GM18505 (cell line): ENCODE results near the gene LIMK2.

ENCODE experiments used
- ATAC-seq: cut with Tn5 transposase; IDR thresholded peaks from one replicate; pipeline ENCODE4 v1.9.1; 2021; ENCODE audit not compliant: unreplicated experiment
- POLR2A ChIP-seq: IDR thresholded peaks from 4 replicates; pipeline ENCODE4 v1.6.1; 2011; ENCODE audit warnings: borderline replicate concordance; ENCODE audit not compliant: insufficient read depth, insufficient read length; ENCODE audit errors: extremely low read depth

LIMK2 gene

DNA sequence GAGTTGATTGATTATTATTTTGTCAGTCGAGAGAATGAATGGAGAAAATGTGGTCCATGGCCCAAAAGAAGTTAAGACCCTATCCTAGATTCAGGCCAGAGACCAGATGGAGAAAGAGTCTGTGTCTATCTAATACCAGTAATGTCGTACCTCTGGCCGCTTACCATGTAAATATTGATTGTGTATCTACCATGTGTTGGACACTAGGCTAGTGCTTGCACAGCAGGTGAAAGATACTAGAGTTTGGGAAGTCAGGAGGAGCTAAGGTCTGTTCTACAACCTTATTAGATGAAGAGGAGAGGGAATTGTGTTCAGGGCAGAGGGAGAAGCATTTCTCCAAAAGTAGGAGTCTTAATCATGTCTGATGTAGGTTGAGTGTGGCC, 48.4 kb downstream of the LIMK2 start:
- TF ChIP-seq POLR2A, result no peak
- ATAC-seq, result no peak

DNA sequence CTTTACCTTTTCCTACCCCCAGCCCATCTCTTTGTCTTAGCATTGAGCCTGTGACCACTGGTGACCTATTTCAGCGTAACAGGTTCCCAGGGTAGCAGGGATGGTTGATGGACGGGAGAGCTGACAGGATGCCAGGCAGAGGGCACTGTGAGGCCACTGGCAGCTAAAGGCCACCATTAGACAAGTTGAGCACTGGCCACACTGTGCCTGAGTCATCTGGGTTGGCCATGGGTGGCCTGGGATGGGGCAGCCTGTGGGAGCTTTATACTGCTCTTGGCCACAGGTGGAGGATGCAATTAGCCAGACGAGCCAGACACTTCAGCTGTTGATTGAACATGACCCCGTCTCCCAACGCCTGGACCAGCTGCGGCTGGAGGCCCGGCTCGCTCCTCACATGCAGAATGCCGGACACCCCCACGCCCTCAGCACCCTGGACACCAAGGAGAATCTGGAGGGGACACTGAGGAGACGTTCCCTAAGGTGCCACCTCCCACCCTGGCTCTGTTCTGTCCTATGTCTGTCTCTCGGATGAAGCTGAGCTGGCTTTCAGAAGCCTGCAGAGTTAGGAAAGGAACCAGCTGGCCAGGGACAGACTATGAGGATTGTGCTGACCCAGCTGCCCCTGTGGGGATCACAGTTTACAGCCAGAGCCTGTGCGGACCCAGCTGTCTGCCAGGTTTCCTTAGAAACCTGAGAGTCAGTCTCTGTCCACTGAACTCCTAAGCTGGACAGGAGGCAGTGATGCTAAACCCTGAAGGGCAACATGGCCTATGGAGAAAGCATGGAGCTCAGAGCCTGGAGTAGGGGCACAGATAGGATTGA, 50.4 kb downstream of the LIMK2 start:
- no peak for TF ChIP-seq POLR2A
- no peak for ATAC-seq

DNA sequence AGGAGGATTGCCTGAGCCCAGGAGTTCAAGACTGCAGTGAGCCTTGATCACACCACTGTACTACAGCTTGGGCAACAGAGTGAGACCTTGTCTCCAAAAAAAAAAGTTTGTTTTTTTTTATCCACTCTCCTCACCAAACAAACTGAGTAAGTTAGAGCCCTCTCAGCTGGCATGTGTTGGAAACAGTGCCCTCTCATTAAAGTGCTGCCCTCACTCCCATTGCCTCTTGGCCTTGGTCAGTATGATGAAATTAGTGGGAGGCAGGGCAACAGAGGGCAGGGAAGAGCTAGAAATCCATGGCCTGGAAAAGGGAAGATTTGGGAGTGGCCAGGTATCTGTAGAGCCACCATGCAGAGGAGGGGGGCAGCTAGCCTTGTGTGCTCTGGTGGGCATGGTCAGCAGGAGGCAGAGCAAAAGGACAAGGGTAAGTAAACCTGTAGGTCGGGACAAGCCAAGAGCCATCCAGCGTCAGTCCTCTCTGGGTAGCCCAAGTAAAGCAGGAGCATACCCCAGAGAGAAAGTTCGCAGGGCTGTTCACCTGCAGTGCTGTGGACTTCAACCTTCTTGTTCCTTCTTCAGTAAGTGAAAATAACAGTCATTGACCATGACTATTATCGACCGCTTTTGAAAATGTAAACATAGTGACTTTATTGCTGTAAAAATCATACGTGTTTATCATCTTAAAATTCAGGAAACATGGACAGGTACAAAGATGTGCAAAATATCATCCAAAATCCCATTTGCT, 52.0 kb downstream of the LIMK2 start:
- no peak for TF ChIP-seq POLR2A
- no peak for ATAC-seq

DNA sequence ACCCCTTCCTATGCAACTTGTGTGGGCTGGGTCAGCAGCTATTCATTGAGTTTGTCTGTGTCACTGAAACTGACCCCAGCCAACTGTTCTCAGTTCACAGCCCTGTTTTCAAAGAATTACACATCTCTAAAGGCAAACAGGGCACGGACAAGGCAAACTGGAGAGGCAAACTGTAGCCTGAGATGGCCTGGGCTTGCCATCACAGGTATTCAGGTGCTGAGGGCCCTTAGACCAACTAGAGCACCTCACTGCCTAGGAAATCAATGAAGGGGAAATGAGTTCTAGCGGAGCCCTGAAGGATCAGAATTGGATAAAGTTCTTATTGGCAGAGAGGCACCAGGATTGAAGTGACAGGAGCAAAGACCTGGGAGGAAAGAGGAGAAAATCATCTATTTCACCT, 56.2 kb downstream of the LIMK2 start:
- no peak for TF ChIP-seq POLR2A
- ATAC-seq, result no peak

DNA sequence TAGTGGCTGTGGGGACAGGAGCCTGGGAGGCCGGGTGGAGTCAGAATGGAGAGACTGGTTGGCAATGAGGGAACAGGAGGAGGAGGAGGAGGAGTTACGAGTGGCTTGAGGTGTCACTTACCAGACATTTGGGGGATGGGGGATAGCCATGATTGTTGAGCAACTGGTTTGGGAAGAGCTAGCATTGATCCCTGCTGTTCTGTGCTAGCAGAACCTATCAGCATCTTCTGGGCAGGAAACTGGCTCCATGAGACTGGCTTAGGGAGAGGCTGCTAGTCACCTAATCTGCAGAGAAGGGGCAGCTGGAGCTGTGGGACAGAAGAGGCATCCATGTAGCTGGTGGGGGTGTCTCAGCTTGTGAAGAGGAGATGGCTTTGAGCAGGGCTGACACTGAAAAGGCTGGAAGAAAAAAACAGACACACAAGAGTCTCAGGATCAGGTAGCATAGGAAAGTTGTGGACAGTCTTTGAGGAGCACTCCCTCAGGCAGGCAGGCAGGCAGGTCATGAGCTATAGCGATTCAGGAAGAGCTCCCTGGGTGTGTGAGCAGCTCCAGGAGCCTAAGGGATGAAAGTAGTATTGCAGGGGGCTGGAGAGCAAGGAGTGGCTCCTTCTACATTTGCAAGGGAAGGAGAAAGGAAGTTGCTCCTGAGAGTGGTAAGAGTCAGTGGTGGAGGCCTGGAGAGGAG, 57.9 kb downstream of the LIMK2 start:
- no peak for TF ChIP-seq POLR2A
- no peak for ATAC-seq

DNA sequence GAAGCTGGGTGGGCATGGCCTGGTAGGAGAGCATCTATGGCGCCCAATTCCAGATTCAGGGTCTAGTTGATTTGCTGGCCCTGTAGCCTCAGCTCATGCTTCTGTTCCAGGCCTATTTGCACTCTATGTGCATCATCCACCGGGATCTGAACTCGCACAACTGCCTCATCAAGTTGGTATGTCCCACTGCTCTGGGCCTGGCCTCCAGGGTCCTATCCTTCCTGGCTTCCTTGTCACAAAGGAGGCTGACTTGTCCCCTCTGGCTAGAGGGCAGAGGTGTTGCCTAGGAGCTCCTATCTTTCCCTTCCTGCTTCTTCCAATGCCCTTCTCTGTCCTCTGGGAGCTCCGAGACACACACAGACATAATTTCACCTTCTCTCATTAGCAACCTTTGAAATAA, 58.9 kb downstream of the LIMK2 start:
- no peak for TF ChIP-seq POLR2A
- no peak for ATAC-seq

DNA sequence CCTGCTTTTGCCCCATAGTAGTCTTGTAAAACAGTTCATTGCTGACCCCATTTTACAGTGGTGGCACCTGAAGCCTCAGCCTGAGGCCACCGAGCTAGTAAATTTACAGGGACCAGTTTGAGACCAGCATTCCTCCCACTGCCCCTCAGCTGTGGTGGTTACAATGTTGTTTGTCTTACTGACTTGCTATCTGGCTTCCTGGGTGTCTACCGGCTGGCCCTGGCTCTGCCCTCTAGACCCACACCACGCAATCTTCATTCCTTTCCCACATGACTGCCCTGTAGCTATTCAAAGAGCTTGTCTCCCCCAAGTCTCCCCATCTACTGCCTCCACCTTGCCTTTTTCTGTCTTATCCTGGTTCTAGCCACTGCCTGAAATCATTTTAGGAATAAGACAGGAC, 59.4 kb downstream of the LIMK2 start:
- no peak for TF ChIP-seq POLR2A

DNA sequence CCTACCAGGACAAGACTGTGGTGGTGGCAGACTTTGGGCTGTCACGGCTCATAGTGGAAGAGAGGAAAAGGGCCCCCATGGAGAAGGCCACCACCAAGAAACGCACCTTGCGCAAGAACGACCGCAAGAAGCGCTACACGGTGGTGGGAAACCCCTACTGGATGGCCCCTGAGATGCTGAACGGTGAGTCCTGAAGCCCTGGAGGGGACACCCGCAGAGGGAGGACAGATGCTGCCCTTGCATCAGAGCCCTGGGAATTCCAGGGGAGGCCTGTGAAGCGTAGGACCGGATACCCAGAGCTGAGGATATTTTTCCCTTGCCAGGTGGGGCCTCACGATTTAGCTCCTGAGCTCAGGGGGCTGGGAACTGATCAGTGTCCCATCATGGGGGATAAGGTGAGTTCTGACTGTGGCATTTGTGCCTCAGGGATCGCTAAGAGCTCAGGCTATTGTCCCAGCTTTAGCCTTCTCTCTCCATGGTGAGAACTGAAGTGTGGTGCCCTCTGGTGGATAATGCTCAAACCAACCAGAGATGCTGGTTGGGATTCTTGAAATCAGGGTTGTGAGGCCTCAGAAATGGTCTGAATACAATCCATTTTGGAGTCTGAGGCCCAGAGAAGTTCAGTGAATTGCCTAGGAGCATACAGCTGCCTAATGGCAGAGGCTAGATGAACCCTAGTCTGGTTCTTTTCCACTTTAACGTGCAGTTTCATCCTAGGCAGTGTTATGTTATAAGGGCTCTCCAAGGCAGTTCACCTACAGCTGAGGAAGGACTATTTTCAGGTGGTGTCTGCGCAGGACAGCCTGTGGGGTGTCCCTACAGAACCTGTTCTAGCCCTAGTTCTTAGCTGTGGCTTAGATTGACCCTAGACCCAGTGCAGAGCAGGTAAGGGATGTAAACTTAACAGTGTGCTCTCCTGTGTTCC, 60.7 kb downstream of the LIMK2 start:
- ATAC-seq, result no peak
- TF ChIP-seq POLR2A, result no peak

More for the DNA sequence above, 59.4 kb downstream of the LIMK2 start:
- no peak for ATAC-seq

DNA sequence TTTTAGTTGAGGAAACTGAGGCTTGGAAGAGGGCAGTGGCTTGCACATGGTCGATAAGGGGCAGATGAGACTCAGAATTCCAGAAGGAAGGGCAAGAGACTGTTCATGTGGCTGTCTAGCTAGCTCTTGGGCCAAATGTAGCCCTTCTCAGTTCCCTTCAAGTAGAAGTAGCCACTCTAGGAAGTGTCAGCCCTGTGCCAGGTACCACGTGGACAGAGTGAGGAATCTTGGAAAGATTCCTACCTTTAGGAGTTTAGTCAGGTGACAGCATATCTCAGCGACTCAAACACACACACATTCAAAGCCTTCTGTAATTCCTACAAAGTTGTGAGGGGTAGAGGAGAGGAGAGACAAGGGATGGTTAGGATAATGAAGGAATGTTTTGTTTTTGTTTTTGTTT, 61.9 kb downstream of the LIMK2 start:
- no peak for ATAC-seq
- no peak for TF ChIP-seq POLR2A

DNA sequence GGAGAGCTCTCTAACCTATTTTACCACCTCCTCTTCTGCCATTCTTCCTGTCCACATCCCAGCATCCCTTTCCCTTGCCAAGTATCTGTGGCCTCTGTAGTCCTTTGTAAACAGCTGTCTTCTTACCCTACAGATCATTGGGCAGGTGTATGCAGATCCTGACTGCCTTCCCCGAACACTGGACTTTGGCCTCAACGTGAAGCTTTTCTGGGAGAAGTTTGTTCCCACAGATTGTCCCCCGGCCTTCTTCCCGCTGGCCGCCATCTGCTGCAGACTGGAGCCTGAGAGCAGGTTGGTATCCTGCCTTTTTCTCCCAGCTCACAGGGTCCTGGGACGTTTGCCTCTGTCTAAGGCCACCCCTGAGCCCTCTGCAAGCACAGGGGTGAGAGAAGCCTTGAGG, 62.9 kb downstream of the LIMK2 start:
- no peak for TF ChIP-seq POLR2A
- no peak for ATAC-seq

DNA sequence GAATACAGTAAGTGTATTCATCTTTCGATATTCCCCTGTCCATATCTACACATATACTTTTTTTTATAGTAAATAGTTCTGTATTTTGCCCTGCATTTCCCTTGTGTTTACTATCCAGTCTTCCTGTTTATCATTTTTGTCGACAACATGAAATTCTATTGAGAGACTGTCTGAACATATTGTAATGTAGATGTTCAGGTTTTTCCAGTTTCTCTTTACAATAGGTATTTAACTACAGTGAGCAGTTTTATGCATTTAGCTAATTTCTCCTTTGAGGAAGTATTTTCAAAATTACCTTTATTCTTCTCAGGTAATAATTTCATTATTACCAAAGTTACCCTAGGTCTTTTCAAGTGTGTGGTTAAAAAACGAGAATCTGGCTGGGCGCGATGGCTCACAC, 63.5 kb downstream of the LIMK2 start:
- TF ChIP-seq POLR2A, result no peak
- no peak for ATAC-seq

DNA sequence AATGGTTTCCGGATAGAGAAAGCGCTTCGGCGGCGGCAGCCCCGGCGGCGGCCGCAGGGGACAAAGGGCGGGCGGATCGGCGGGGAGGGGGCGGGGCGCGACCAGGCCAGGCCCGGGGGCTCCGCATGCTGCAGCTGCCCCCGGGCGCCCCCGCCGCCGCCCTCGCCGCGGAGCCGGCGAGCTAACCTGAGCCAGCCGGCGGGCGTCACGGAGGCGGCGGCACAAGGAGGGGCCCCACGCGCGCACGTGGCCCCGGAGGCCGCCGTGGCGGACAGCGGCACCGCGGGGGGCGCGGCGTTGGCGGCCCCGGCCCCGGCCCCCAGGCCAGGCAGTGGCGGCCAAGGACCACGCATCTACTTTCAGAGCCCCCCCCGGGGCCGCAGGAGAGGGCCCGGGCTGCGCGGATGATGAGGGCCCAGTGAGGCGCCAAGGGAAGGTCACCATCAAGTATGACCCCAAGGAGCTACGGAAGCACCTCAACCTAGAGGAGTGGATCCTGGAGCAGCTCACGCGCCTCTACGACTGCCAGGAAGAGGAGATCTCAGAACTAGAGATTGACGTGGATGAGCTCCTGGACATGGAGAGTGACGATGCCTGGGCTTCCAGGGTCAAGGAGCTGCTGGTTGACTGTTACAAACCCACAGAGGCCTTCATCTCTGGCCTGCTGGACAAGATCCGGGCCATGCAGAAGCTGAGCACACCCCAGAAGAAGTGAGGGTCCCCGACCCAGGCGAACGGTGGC, 64.5 kb downstream of the LIMK2 start:
- ATAC-seq, result no peak

DNA sequence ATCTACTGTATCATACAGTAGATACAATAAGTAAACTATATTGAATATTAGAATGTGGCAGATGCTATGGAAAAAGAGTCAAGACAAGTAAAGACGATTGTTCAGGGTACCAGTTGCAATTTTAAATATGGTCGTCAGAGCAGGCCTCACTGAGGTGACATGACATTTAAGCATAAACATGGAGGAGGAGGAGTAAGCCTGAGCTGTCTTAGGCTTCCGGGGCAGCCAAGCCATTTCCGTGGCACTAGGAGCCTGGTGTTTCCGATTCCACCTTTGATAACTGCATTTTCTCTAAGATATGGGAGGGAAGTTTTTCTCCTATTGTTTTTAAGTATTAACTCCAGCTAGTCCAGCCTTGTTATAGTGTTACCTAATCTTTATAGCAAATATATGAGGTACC, 65.6 kb downstream of the LIMK2 start:
- no peak for TF ChIP-seq POLR2A
- no peak for ATAC-seq

More for the DNA sequence above, 64.5 kb downstream of the LIMK2 start:
- TF ChIP-seq POLR2A, result no peak

DNA sequence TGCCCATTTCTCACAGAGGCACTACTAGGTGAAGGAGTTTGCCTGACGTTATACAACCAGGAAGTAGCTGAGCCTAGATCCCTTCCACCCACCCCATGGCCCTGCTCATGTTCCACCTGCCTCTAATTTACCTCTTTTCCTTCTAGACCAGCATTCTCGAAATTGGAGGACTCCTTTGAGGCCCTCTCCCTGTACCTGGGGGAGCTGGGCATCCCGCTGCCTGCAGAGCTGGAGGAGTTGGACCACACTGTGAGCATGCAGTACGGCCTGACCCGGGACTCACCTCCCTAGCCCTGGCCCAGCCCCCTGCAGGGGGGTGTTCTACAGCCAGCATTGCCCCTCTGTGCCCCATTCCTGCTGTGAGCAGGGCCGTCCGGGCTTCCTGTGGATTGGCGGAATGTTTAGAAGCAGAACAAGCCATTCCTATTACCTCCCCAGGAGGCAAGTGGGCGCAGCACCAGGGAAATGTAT, 66.1 kb downstream of the LIMK2 start:
- no peak for TF ChIP-seq POLR2A
- ATAC-seq, result no peak
